Lower leg skin (tissue), 3 donors: Measurements from ENCODE around the gene MAP3K20.

Experiments used
- CTCF ChIP-seq, 3 donors: fragments of 450-650 bp; IDR thresholded peaks; one replicate each; pipeline ENCODE4 v1.5.1; 2016; ENCODE audit warnings: antibody characterized with exemption in 3 of 3, mild to moderate bottlenecking in 3 of 3, moderate library complexity in 2 of 3
- POLR2A ChIP-seq, 2 donors: fragments of 450-650 bp; IDR thresholded peaks; one replicate each; pipeline ENCODE4 v1.6.1; 2016 to 2017; ENCODE audit warnings: antibody characterized with exemption in 2 of 2, mild to moderate bottlenecking in 1 of 2, moderate library complexity in 1 of 2

DNA sequence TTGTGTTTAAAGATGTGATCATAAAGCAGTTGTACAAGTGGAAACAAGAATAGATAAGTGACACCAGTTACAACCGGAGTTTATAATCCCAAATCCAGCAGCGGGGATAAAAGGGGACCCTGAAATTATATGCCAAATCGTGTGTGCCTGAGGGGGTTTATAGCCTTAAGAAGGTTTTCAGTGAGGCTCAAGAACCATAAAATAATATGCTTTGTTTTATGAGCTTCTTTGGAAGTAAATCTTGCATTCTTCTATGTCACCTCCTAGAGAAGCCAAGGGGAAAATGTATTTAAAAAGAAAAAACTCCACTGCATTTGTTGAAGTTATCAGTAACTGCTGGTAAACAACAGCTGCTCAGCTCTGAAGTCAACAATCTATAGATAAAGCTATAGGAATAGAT, 25.8 kb upstream of the MAP3K20 start:
- TF ChIP-seq CTCF (IDR thresholded peaks at IDR 0.05) (no peak), POLR2A (IDR thresholded peaks at IDR 0.05) (no peak)
